ENCODE data around the gene PTPRJ. TPM values are rescaled to one million over a fixed set of nuclear protein-coding genes. Genes with fewer than 3 reads are reported as not detected.

PTPRJ gene
- total and polyA plus RNA-seq, 2 of the 13 experiments (the other 11 are each of a cell fraction or from before 2014, with no cell fraction given), result 1.0 to 1.2 TPM

DNA sequence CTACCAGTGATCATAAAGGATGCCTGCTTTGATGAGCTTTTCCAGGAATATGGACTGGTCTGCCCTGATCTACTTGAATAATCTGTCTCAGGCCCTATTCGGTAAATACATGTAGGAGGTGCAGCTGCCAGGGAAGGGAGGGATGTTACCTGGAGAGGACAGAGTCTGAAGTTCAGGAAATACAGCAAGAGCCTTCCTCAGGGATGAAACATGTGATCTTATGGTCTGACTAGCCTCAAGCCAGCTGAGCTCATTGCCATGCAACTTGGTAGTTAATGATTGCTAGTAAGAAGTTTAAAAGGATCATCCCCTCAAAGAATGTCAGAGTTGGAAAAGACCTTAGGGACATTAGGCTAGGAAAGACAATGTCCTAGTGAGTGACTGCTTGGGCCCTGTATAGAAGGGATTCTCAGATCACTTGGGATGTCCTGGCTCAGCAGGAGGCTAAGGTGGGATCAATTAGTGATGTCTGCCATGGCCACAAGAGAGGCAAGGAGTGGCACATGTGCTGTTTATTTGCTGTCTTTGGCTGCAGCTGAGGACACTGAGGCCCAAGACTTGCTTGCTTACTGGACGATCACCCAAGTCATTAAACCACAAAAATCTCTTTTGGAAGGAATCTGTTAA, 18.5 kb downstream of the PTPRJ start (continued):
- TF ChIP-seq KAT8 (CRISPR knock-in tag; IDR thresholded peaks at IDR 0.05), result no peak

GRCh38 chr11:48000432-48000831, 20.1 kb downstream of the PTPRJ start:
- WGBS (ENCODE audit: low lambda C conversion rate), result 90% methylated on average over 5 of the region's 5 CpGs
- no TSS peak for BruUV-seq (replicated peaks)
- Histone ChIP-seq H2AFZ (ENCODE audit: low read length) (no peak overlapping the region), H3K4me2 (ENCODE audit: low read depth, low read length) (no peak overlapping the region), H3K79me2 (ENCODE audit: insufficient read depth, low read length) (no peaks in the 10 kb centered on the region), H3K4me3 (replicated peaks in 1 of 3; ENCODE audit: insufficient read depth in 1 of 3, low read depth in 2 of 3, low read length in 3 of 3) (no peak overlapping the region), H3K9me3 (ENCODE audit: low read length) (no peaks in the 10 kb centered on the region), H3K27ac (ENCODE audit: extremely low read length, insufficient read depth, low read length) (no peak overlapping the region), H3K4me1 (ENCODE audit: insufficient read depth, low read length) (peaks cover 76% of the 10 kb centered on the region), H4K20me1 (ENCODE audit: insufficient read depth, low read length) (no peaks in the 10 kb centered on the region), H3K27me3 (ENCODE audit: control insufficient read depth in 1 of 2, insufficient read depth in 2 of 2, low read length in 2 of 2) (no peaks in the 10 kb centered on the region), H3K36me3 (replicated peaks in 1 of 2; ENCODE audit: control insufficient read depth in 1 of 2, insufficient read depth in 2 of 2, low read length in 2 of 2) (no peaks in the 10 kb centered on the region), H3K9ac (ENCODE audit: insufficient read depth, low read depth, low read length) (no peak overlapping the region)
- FAIRE-seq, result no peak
- no peak for DNase-seq (ENCODE audit: low spot score)
- ChIA-PET CTCF (ENCODE audit: low intra/inter-chr PET ratio, low total read pairs) (no interaction called here), POLR2A (no interaction called here)
- in situ Hi-C loops (cut with HindIII; ENCODE audit: extremely low pct_ligation_motif_present, low pct_unique_long_range_greater_than_20kb) (no loop called here), intact Hi-C loops (cut with micrococcal nuclease; ENCODE audit: unreplicated experiment) (no loop called here)
- TF ChIP-seq CENPBD1 (CRISPR knock-in tag; IDR thresholded peaks at IDR 0.05; ENCODE audit: borderline replicate concordance, low read depth) (no peak), CHD4 (IDR thresholded peaks at IDR 0.05; ENCODE audit: borderline replicate concordance, low read length) (no peak), HMGA1 (CRISPR knock-in tag; conservative IDR thresholded peaks at IDR 0.05) (no peak)
- TF ChIP-seq, protein P1, sequence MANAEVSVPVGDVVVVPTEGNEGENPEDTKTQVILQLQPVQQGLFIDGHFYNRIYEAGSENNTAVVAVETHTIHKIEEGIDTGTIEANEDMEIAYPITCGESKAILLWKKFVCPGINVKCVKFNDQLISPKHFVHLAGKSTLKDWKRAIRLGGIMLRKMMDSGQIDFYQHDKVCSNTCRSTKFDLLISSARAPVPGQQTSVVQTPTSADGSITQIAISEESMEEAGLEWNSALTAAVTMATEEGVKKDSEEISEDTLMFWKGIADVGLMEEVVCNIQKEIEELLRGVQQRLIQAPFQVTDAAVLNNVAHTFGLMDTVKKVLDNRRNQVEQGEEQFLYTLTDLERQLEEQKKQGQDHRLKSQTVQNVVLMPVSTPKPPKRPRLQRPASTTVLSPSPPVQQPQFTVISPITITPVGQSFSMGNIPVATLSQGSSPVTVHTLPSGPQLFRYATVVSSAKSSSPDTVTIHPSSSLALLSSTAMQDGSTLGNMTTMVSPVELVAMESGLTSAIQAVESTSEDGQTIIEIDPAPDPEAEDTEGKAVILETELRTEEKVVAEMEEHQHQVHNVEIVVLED (CRISPR knock-in tag; IDR thresholded peaks at IDR 0.05; ENCODE audit: borderline replicate concordance), result no peak
- no peak for ATAC-seq
